PC-9 (cell line): ENCODE results near the gene SLC7A8.
"Not testable (repeated sequence)": the region's sequence is repeated elsewhere in the genome, so short reads cannot be mapped to it uniquely, and the experiment has no call there.

Source experiments
- CTCF ChIP-seq: fragments of 200-600 bp; sonication (generic); conservative IDR thresholded peaks from 2 replicates; pipeline ENCODE4 v1.6.1; 2017; ENCODE audit warnings: mixed run types, antibody characterized with exemption, mild to moderate bottlenecking, moderate library complexity
- EZH2 ChIP-seq: fragments of 200-600 bp; sonication (generic); IDR thresholded peaks from 2 replicates; pipeline ENCODE4 v1.8.0; 2017; ENCODE audit warnings: antibody characterized with exemption, low read depth

DNA sequence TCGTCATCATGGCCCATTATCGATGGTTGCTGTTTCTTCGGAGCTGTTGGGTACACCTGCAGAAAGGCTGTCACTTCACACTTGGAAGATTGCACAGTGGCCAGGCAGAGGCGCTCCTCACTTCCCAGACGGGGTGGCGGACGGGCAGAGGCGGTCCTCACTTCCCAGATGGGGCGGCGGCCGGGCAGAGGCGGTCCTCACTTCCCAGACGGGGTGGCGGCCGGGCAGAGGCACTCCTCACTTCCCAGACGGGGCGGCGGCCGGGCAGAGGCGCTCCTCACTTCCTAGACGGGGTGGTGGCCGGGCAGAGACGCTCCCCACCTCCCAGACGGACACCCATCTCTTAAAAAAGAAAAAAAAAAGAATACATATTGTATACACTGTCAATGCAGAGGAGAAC, 75.3 kb downstream of the SLC7A8 start:
- not testable (repeated sequence) for TF ChIP-seq CTCF, EZH2
